ENCODE results near the gene PPP1R15B. TPM values are rescaled to one million over a fixed set of nuclear protein-coding genes. Genes with fewer than 3 reads are reported as not detected.

Gene PPP1R15B
- total RNA-seq, 6 experiments from 2014 or later = 27.4 to 34.8 (median 30.9) TPM

GRCh38 chr1:204447190-204447589 lies 35.6 kb upstream of the PPP1R15B start:
- Mint-ChIP-seq H3K4me3 (no peak overlapping the region), H3K27me3 (ENCODE audit: insufficient read depth) (peaks cover 16% of the 10 kb centered on the region), H3K4me1 (ENCODE audit: low read depth) (peaks cover 10% of the 10 kb centered on the region; the same call in 1 of the 2 replicates), H3K27ac (no peak overlapping the region), H3K36me3 (ENCODE audit: low read depth) (no peaks in the 10 kb centered on the region), H3K9me3 (no peaks in the 10 kb centered on the region)
- TF ChIP-seq CTCF (IDR thresholded peaks at IDR 0.05) = no peak
- DNase-seq = no peak

DNA sequence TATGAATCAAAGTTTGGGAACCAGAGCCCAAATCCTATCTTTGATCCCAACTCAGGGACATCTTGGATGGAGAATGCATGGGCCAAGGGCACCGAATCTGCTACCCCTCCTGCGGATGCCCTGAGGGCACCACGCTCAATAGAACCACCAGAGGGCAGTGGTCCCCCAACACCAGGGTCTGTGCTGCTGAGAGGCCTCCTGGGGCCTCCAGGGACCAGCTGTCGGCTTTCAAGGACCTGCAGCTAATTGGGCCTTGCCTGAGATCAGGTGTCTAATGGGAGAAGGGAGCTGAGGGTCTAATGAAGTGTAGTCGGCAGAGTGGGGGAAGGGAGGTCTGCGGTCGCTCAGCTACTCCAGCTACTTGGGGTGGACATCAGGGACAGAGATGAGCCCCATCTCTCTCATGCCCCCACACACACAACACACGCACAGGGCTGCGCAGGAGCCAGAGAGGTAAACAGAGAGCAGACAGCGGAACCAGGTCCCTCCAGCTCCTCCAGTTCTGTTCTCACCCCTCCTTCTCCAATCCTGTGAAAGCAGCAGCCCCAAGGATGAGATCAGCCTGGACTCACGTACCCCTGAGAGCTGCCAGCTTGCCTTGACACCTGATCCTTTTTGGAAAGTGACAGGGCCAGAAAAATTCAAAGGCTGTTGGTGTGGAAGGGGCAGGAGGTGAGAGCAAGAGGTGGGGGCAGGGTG lies 34.9 kb upstream of the PPP1R15B start:
- Mint-ChIP-seq H3K27me3 (ENCODE audit: insufficient read depth) (peaks cover 13% of the 10 kb centered on the region), H3K27ac (no peak overlapping the region), H3K9me3 (no peaks in the 10 kb centered on the region), H3K4me3 (no peak overlapping the region), H3K36me3 (ENCODE audit: low read depth) (no peaks in the 10 kb centered on the region; the same call in 1 of the 2 replicates), H3K4me1 (ENCODE audit: low read depth) (peaks cover 10% of the 10 kb centered on the region; the same call in 1 of the 2 replicates)
- DNase-seq = peak; percentile 36
- peak; percentile 77 for TF ChIP-seq CTCF (IDR thresholded peaks at IDR 0.05)

- H3K9me3 Mint-ChIP-seq = no peaks in the 10 kb centered on the region
- H3K27me3 Mint-ChIP-seq (ENCODE audit: insufficient read depth) = peaks cover 13% of the 10 kb centered on the region
- no peaks in the 10 kb centered on the region; the same call in 1 of the 2 replicates for H3K36me3 Mint-ChIP-seq (ENCODE audit: low read depth)
- no peak overlapping the region for H3K4me3 Mint-ChIP-seq
- peak; percentile 72 for TF ChIP-seq CTCF (IDR thresholded peaks at IDR 0.05)
- H3K27ac Mint-ChIP-seq = no peak overlapping the region
- peaks cover 10% of the 10 kb centered on the region; the same call in 1 of the 2 replicates for H3K4me1 Mint-ChIP-seq (ENCODE audit: low read depth)
- peak; percentile 20 for DNase-seq
Measured at GRCh38 chr1:204445860-204446412, 34.3 kb upstream of the PPP1R15B start.

GRCh38 chr1:204443871-204444581 lies 32.4 kb upstream of the PPP1R15B start:
- TF ChIP-seq CTCF (IDR thresholded peaks at IDR 0.05) = no peak
- Mint-ChIP-seq H3K27me3 (ENCODE audit: insufficient read depth) (peaks cover 13% of the 10 kb centered on the region), H3K9me3 (no peaks in the 10 kb centered on the region), H3K27ac (no peak overlapping the region), H3K36me3 (ENCODE audit: low read depth) (no peaks in the 10 kb centered on the region; the same call in 1 of the 2 replicates), H3K4me3 (no peak overlapping the region), H3K4me1 (ENCODE audit: low read depth) (peaks cover 17% of the 10 kb centered on the region)
- no peak for DNase-seq

GRCh38 chr1:204443260-204443619 lies 31.6 kb upstream of the PPP1R15B start:
- Mint-ChIP-seq H3K36me3 (ENCODE audit: low read depth) (no peaks in the 10 kb centered on the region; the same call in 1 of the 2 replicates), H3K9me3 (no peaks in the 10 kb centered on the region), H3K27ac (no peak overlapping the region), H3K4me3 (no peak overlapping the region), H3K4me1 (ENCODE audit: low read depth) (peaks cover 20% of the 10 kb centered on the region), H3K27me3 (ENCODE audit: insufficient read depth) (peaks cover 15% of the 10 kb centered on the region)
- no peak for DNase-seq
- no peak for TF ChIP-seq CTCF (IDR thresholded peaks at IDR 0.05)
